Activated naive CD4-positive, alpha-beta T cell treated with anti-CD3 and anti-CD28 coated beads, Interleukin-2, amount 10 ng/mL, durations not matched to agents 5 hours and 36 hours (primary cell): ENCODE data around the gene STIM2. TPM values are rescaled to one million over a fixed set of nuclear protein-coding genes. Genes with fewer than 3 reads are reported as not detected.

Source experiments
- total RNA-seq, 2 experiments: library from RNA; stranded (reverse); gene quantifications; one replicate each; pipeline ENCODE4 v1.2.3, GENCODE V29; 2021

STIM2 gene
- 10 to 100 TPM; 74.0 to 77.5 TPM for total RNA-seq

DNA sequence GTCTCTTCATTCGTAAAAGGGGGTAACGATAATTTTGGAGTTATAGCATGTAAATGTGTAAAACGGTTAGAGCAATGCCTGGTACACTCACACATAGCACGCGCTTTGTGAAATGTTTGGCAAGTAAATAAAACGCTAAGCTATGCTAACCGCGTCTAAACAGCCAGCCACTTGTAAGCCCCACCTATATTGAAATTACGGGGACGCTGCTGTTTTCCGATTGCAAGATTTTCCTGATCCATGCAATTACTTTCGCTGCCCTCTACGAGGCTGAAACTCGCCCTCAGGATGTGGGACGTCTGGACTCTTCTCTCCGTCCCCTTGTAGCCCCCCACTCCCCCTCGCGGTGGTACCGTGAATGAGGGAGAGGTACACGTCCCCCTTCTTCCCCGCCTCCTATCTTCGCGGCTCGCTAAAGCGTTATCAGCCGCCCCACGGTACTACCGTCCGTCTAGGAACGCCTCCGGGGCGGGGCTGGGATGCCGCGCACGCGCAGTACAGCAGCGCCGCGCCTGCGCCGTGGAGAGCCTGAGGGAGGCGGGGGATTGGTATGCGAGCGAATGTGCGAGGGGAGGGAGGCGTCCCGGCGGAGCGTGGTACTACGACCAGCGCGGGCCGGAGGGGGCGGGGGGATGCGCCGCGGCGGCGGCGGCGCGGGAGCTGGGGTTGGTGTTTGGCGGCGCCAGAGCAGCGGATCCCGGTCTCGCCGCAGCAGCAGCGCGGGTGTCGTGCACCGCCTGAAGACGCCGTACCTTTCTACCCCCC, at the start of gene STIM2:
STIM2 (plus strand) TSS at position 685 of the 765 bp plus-strand sequence.

